WI38 (cell line): ENCODE data around the gene ACTN2.

Source experiments
- H3K4me3 ChIP-seq: 2 replicates; pipeline ENCODE4 v1.5.1; 2011; ENCODE audit warnings: low read depth, mild to moderate bottlenecking, control low read depth, low read length
- TF ChIP-seq, protein P1 (sequence below): IDR thresholded peaks from 2 replicates; pipeline ENCODE4 v1.5.1; 2012; ENCODE audit warnings: low read depth, mild to moderate bottlenecking, control low read depth, low read length

ACTN2 gene

DNA sequence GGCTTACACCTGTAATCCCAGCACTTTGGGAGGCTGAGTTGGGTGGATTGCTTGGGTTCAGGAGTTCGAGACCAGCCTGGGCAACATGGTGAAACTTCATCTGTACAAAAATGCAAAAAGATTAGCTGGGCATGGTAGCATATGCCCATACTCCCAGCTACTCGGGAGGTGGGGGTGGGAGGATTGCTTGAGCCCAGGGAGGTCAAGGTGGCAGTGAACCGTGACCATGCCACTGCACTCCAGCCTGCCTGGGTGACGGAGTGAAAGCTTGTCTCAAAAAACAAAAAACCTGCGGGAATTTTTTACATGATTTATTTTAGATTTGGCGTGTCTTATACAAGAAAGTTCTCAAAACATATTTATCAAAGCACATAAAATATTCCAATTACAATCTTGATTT, 81.0 kb downstream of the ACTN2 start:
- TF ChIP-seq, protein P1, sequence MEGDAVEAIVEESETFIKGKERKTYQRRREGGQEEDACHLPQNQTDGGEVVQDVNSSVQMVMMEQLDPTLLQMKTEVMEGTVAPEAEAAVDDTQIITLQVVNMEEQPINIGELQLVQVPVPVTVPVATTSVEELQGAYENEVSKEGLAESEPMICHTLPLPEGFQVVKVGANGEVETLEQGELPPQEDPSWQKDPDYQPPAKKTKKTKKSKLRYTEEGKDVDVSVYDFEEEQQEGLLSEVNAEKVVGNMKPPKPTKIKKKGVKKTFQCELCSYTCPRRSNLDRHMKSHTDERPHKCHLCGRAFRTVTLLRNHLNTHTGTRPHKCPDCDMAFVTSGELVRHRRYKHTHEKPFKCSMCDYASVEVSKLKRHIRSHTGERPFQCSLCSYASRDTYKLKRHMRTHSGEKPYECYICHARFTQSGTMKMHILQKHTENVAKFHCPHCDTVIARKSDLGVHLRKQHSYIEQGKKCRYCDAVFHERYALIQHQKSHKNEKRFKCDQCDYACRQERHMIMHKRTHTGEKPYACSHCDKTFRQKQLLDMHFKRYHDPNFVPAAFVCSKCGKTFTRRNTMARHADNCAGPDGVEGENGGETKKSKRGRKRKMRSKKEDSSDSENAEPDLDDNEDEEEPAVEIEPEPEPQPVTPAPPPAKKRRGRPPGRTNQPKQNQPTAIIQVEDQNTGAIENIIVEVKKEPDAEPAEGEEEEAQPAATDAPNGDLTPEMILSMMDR = no peak
- H3K4me3 ChIP-seq = no peak overlapping the region

DNA sequence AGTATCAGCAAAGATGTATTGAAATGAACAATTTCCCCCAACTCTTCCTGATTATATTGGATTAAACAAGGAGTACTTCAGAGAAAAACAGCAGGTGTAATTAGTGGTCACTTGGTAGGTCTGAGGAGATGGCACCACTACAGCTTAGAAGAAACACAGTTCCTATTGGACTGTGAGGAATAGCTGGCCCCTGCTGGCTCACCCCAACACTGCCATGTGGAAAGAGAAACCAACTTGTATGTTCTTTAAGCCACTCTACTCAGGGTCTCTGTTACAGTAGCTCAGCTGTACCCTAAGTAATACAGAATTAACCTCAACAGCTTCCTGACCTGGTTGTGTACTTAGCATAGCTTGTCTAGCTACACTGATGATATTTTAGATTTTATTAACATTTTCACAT, 82.3 kb downstream of the ACTN2 start:
- TF ChIP-seq, protein P1 = no peak
- H3K4me3 ChIP-seq = no peak overlapping the region

DNA sequence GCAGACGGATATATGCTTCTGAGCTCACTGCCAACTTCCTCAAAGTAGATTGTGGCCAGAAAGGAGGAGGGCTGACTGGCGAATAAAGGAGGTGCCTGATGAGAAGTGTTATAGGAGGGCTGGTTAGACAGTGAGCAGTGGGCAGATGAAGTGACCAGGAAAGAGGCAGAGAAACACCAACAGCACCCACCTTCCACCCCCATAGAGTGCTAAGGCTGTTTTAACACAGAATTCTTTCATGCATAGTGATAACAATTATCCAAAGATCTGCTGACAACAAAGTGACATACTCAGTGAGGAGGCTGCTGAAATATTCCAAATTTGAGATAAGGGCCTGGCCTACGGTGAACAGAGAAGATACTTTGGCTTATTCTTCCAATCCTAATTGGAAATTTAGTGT, 87.6 kb downstream of the ACTN2 start:
- TF ChIP-seq, protein P1 = no peak

DNA sequence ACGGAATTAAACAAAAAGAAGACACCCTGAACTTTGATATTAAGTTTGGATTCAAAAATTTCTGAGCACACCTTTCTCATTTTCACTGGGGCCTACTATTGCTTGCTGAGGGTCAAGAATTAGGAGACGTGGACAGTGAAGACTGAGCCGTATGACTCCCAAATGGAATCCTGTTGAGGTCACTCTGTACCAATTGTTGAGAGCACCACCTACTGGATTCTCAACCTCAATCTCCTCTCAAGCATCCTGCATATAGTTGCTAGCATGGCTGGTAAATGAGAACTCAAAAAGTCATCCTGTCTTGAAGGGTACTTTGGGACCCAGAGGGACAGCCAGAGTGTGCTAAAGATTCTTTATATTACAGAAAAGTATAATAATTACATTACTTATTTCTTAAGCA, 88.6 kb downstream of the ACTN2 start:
- H3K4me3 ChIP-seq = no peak overlapping the region
- TF ChIP-seq, protein P1 = no peak

More for the DNA sequence above, 87.6 kb downstream of the ACTN2 start:
- H3K4me3 ChIP-seq = no peak overlapping the region

DNA sequence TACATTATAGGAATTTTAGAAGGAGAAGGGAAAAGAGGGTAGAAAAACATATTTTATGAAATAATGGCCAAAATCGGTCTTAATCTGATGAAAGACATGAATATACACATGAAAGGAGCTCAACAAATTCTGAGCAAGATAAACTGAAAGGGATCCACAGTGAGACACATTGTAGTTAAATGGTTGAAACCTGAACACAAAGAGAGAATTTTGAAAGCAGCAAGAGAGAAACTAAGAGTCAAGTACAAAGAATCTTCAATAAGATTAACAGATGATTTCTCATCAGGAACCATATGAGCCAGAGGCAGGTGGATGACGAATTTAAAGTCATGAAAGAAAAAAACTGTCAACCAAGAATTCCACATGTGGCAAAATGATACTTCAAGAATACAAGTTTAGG, 93.0 kb downstream of the ACTN2 start:
- TF ChIP-seq, protein P1 = no peak
- H3K4me3 ChIP-seq = no peak overlapping the region

DNA sequence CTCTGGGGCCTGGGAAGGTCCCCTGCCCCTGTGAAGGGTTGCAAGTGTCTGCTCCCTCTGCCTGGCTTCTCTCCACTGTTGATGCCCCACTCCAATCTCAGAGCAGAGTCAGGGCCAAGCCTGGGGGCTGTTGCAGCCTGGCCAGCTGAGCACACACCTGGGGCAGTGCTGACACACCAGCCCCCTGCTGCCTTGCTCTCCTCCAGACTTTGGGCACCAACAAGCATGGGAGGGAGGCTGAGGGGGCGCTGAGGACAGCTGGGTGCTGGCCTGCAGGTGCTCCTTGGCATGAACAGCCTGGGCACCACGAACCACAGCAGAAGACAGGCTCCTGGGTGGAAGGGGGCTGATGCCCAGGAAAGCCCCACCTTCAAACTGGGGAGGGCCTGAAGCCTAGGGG, 99.2 kb downstream of the ACTN2 start:
- TF ChIP-seq, protein P1 = no peak
- H3K4me3 ChIP-seq = no peak overlapping the region

DNA sequence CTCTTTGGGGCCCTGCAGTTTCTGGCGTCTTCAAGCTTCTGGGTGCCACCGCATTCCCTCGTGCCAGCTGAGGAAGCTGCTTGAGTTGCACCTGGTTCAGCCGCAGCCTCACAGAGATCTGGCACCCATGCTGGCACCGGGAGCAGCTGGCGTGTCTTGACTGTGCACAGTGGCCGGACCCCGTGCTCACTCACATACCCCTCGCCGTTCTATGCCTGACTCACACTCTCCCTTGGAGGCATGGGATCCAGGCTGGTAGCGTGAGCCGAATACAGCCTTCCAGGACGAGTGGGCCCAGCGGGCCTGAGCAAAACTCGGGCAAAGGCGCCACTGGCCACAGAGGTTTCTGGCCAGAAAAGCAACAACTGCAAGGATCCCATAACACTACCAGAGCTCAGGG, 100.2 kb downstream of the ACTN2 start:
- no peak overlapping the region for H3K4me3 ChIP-seq
- TF ChIP-seq, protein P1 = no peak
